EL (cell line): ENCODE data around the gene MB.

Source experiments
- DNase-seq: peaks from one replicate; pipeline ENCODE4 v3.0.0-alpha.2; 2016

The MB gene

DNA sequence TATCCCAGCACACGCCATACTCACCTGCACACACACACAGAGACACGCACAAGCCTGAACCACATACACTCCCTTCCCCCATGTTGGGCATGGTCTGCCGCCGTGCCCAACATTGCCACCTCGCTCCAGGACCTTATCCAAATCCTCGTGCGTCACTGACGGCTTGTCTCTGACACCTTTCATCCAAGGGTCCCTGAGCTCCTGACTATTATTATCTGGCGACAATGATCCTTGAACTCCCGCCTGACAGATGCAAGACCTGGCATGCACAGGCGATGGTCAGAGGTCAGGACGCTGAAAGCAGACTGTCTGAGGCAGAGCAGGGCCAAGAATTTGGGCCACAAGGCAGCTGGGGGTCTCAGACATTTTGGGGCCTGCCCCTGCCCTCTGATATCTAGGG, 4.2 kb downstream of the MB start:
- no peak for DNase-seq

DNA sequence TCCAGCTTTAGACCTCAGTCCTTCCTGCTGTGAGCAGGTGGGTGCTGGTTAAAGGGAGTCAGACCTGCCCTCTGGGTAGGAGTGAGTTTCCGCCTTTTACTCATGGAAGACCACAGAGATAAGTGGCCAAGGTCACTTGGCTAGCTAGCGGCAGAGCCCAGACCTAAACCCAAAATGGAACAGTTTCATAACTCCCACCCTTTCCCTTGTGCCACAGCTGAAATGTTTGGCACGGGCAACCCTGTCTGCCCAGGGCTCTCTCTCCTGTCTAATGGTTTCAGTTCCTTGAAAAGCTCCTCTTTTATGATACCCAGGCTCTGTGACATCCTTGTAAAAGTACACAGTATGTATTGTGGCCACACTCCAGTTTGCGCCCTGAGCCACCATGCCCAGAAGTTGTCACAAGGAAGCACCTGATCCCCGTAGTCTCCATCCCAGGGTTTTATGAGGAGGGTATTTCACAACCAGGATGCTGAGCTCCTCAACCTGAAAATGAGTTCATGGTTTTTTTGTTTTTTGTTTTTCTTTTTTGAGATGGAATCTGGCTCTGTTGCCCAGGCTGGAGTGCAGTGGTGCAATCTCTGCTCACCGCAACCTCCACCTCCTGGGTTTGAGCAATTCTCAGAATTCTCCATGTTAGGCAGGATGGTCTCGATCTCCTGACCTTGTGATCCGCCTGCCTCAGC, 5.1 kb downstream of the MB start:
- no peak for DNase-seq

DNA sequence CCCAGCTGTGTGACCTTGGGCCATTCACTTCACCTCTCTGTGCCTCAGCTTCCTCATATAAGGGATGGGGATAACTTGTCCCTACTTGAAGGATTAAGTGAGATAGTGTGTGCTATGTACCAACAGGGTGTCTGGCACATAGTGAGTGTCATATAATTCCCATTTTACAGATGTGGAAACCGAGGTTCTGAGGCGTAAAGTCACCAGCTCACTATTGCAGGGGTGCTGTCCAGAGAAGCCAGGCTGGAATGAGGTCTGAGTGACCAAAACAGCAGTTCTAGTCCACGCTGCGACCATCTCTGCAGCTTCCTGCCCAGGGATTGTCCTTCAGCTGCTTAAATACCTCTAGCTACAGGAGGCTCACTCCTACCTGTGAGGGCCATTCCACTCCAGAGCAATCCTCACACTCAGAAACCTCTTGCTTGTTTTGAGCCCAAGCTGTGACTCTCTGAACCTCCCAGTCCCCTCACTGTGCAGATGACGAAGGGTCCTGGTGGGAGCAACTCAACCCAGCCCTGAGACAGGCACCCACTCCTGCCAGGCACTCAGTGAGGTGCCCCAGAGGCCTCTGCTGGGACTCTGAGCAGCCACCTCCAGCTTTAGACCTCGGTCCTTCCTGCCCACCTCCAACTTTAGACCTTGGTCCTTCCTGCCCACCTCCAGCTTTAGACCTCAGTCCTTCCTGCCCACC, 5.8 kb downstream of the MB start:
- no peak for DNase-seq

DNA sequence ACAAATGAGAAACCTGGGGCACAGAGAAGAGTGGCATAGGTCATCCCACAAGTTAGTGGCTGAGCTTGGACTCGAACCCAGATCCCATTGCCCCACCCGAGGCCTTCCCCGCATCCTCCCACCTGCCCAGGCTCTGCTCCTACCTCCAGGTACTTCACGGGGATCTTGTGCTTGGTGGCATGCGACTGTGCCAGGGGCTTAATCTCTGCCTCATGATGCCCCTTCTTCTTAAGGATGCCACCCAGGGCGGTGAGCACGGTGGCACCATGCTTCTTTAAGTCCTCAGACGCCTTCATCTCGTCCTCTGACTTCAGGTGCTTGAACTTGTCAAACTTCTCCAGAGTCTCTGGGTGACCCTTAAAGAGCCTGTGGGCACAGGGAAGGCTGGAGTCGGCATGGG, 6.4 kb downstream of the MB start:
- no peak for DNase-seq

DNA sequence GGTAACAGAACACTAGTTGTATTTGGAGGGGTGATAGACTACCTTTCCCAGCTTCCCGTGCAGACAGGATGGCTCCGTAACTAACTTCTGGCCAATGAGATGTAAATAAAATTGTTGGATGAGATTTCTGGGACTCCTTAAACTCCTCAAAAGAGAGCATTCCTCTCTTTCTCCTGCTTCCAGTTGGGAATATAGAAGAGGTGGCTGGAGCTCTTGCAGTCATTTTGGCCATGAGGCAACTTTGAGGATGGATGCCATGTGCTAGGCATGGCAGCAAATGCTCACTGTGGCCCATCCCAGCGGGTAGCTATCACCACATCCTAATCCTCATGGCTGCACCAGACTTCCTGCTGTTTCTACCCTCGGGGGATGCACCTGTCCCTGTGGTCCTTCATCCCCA, 7.4 kb downstream of the MB start:
- DNase-seq, result no peak

DNA sequence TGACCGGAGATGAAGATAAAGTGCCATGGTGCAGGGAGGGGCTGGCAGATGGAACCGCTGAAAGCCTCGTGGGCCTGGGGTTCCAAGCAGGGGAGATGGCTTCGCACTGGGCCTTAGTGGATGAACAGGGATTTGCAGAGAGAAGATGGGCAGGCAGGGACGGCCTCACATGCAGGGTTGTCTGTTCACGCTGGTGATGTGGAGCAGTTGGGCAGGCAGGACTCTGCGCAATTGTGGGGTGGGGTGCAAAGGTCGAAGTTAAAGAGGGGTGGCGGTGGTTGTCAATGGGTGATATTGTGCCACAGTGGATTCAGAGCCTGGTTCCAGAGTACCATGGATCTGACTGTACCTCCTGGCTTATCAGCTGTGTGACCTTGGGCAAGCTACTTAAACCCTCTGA, 7.9 kb downstream of the MB start:
- DNase-seq, result no peak

DNA sequence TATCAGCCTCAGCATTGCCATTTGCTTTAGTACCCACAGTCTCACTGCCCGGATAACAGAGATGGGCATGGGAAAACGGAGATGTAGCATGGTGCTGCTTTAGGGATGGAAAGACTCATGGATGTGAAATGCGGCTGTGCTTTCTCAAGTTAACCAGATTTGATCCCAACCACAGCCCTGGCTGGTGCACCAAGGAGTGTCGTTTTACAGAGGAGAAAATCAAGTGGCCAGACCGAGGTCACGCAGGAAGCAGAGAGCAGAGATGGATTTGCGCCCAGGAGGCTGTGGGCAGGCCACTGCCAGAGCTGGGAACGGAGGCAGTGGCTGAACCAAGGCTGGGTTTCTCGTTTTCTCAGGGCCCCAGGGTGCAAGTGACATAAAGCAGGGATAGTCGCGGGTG, 9.0 kb downstream of the MB start:
- DNase-seq, result no peak

DNA sequence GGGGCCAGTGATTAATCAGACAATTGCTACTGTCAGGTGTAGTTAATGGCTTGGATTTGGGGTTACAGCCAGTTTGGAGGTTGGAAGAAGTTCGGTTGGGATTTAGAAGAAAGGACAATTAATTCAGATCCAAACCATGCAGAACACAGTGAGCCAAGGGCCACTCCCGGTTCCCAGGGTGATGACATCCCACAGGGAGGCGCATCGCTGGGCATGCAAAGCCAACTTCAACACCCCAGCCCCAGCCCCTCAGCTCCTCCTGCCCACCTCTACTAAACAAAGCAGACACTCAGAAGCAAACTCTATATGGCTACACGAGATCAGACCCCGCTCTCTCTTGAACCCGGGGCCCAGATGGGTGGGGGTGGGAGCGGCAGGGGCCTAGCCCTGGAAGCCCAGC, 10.2 kb downstream of the MB start:
- DNase-seq, result no peak

DNA sequence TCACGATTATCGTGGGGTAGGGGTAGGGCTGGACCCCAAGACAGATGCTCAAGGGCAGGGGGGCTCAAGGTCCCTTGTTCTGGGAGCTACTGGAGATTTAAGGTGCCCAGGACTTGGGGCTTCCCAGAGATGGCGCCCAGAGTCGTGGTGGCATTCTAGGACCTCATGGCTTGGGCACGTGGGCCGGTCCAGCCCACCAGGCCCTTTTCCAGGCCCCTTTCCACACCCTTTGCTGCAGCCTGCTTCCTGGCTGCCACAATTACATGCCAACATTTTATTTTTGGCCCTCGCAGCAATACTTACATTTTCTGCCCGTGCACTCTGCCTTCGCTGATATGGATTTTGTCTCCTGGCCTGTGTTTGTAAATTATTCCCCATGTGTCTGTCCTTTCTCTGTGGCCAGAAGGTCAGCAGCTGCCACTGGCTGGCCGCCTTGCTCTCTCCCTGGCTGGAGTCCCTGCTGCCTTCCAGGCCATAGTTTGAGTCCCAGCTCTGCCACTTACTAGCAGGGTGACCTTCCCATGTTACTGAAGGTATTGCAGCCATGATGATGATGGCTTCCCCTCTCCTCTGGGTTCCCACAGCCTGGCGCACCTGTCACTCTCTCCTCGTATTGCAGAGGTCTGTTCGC, 11.2 kb downstream of the MB start:
- DNase-seq, result no peak

DNA sequence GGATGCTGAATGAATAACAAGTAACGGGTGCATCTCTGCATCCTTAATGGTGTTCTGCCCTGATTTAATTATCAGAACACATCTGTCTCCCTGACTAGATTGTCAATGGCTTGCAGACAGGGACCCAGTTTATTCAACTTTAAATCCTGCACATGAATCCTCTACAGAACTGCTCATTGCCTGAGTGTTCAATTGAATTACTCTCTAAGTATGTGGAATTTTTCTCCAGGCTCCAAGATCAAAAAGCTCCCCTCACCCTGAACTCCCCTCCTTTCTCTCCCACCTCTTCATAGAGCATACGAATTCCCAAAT, 11.8 kb downstream of the MB start:
- no peak for DNase-seq

DNA sequence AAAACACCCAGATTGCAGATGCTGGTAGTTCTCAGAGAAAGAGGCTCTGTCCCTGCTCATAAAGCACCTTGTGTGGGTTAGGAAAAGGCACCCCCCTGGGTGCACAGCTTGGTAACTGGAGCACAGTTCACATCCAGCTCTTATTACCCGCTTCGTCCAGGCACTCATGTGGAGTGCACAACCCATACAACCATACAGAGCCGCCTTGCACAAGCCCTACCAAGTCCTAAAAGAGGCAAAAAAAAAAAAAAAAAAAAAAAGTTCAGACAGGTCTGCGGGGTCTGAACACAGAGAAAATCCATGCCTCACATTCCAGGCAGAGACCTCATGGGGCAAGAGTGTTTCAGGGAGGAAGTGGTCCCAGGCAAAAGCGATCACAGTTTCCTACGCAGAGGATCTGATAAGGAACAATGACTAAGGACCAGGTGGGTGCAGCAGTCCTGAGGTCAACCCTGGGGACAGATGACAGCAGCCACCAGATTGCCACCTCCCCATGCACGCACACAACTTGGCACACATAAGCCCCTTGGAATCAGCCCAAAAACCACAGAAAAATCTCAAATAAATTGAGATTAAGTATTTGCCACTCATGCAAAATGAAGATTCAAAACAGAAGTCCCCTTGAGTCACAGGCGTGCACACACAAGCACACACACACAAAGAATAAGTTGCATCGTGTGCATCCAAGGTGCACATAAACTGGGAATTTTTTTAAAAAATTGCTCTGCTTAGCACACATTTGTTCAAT, 12.3 kb downstream of the MB start:
- peak; percentile 53 for DNase-seq

DNA sequence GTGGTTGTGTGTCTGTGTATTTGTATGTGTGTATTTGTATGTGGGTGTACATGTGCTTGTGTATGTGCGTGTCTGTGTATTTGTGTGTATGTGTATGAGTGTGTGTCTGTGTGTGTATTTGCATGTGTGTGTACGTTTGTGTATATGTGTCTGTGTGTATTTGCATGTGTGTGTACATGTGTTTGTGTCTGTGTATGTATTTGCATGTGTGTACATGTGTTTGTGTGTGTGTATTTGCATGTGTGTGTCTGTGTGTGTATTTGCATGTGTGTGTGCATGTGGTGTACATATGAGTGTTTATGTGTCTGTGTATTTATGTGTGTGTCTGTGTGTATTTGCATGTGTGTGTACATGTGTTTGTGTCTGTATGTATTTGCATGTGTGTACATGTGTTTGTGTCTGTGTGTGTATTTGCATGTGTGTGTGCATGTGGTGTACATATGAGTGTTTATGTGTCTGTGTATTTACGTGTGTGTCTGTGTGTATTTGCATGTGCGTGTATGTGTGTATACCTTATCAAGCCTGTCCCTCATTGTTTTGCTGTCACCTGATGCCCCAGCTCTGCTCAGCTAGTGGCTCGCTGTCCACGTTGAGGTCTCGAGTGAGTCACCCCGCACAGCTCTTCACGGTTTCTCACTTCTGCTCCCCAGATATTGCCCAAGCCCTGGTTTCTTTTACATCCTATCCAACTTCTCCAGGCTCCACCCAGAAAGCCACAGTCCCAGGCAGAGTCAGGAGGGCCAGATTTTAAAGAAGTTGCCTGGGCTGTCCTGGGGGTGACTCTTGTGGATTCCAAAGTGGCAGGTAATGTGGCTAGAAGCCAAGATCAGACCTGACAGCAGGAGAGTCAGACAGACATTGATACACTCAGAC, 15.2 kb downstream of the MB start:
- DNase-seq, result peak; percentile 79

DNA sequence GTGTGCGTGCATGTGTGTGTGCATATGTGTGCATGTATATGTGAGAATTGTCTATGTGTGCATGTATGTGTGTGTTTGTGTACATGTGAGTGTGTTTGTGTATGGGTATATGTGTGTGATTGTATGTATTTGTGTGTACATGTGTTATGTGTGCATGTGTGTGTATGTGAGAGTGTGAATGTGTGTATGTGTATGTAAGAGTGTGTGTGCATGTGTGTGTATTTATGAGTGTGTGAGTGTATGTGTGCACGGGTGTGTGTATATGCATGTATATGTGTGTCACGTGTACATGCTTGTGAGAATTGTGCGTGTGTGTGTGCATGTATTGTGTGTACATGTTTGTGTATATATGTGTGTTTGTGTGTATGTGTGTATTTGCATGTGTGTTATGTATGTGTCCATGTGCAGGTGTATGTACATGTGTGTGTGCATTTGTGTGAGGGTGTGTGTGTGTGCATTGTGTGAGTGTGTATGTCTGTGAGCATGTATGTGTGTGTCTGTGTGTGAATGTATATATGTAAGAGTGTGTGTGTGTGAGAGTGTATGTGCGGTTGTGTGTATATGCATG, 16.0 kb downstream of the MB start:
- no peak for DNase-seq

DNA sequence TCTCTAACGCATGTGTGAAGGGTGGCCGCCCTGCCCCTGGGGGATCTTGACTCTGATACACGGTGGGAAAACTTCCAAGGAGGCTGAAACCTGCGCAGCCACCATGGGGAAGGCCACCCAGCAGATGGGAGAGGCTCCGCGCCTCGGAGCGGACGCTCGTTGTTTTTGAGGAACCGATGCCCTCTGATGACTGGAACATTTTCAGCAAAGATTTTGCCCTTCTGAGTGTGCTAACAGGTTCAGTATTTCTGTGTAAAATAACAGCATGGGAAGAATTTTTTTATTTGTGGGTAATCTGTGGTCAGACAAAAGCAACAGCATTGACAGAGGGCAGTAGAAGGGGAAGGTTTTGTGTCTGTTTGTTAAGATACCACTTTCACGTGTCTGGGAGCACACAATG, 16.7 kb downstream of the MB start:
- DNase-seq, result no peak

DNA sequence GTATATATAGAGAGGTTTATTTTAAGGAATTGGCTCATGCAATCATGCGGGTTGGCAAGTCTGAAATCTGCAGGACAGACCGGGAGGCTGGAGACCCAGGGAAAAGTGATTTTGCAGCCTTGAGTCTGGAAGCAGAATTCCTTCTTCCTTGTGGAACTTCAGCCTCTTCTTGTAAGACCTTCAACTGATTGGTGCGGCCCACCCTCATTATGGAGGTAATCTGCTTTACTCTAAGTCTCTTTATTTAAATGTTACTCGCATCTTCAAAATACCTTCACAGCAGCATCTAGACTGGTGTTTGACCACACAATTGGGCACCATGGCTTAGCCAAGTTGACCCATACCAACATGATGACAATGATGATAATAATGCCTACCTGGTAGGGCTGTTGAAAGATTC, 17.8 kb downstream of the MB start:
- no peak for DNase-seq

DNA sequence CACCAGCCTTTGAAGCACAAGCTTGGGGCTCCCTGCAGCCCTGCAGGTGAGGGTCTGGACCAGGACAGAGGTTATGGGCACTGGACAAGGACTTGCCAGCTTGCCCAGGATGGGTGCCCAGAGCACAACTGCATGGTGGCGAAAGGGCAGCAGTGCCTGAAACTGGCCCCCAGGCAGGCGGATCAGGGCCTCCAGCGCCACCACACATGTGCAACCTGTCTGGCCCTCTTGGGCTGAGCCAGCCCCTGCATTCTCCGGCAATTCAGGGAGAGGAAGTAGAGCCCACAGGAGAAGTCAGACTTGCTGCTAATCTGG, 18.8 kb downstream of the MB start:
- DNase-seq, result no peak

DNA sequence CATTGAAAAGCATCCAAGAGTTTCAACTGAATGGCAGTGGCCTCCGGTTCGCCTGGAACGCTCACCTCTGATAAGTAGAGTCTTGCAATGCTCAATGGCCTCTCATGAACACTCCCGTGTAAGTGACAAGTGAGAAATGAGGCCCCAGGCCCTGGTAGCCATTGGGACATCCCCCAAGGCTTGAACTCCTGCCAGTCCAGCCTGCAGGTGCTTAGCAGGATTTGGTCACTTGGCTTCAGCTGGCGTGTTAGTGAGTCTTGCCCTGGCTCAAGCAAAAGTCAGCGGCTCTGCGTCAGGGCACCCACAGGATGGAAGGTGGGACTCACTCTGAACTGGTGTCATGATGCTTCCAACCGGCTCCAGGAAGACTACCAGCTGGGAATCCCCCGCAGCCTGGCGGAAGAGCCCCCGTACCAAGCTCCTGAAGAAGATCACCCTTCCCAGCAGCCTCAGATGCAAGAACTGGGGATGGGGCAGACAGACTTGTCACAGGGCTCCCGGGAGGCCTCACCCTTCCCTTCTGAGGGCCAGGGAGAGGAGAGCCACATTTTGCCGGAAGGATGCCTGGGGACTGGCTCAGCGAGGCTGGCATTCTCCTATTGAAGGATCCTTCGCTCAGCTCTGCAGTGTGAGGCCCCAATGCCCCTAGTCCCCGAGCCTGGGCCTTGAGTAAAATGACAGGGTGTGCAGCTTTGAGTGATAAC, 19.3 kb downstream of the MB start:
- DNase-seq, result no peak

DNA sequence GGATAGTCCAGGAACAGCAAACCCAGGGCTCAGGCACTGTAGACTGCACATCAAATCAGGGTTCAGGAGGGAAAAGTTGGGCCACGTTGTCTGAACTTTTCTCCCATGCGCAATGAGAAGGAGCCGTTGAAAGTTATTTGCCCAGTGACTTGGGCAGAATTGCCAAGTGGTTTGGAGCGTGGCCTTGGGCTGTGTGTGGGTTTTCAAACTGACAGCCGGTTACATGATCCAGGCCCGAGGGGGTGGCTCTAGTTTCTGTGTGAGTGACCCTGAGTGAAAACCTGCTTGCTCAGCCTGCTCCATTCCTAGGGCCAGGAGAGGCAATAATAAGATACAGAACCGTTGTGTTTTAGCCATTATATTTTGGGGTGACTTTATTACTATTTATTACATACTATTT, 20.3 kb downstream of the MB start:
- no peak for DNase-seq

DNA sequence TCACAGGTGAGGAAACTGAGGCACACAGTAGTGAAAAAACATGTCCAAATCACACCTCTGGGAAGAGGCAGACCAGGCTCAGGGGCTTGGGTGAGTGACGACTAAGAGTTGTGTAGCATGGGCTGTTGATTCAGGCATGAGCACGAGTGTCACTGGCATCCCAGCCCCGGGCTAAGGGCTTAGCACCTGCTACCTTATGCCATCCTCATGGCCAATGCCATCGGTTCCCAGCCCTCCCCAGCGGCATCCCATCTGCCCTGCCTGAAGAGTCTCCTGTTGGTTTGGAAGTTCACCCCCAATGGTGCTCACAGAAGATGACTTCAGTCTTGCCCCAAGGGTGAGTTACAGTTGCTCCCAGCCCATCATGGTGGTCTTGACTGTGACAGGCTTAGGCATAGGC, 22.4 kb downstream of the MB start:
- DNase-seq, result no peak

DNA sequence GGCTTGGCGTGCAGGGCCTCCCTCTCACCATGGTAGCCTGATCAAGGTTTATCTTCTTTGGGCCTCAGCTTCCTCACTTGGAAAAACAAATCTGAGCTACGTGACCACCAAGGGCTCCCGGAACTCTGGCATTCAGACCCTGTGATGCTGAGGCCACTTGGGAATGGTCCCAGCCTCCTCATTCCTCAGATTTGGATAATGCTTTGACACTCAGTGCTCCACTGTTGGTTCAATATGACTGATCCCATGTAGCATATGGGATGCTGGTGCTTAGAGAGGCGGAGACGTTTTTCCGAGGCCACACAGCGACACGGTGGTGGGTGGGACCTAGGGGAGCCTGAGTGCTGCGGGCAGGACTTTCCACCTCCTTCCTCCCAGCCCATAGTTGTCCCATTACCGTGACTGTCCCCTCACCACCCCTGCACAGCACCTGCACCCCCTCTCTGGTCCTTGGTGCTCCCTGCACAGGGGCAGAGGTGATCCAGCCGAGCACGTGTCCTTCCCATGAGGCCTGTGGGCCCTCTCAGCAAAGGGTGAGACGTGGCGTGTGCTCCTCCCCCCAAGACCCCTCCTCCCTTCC, 23.1 kb downstream of the MB start:
- no peak for DNase-seq

DNA sequence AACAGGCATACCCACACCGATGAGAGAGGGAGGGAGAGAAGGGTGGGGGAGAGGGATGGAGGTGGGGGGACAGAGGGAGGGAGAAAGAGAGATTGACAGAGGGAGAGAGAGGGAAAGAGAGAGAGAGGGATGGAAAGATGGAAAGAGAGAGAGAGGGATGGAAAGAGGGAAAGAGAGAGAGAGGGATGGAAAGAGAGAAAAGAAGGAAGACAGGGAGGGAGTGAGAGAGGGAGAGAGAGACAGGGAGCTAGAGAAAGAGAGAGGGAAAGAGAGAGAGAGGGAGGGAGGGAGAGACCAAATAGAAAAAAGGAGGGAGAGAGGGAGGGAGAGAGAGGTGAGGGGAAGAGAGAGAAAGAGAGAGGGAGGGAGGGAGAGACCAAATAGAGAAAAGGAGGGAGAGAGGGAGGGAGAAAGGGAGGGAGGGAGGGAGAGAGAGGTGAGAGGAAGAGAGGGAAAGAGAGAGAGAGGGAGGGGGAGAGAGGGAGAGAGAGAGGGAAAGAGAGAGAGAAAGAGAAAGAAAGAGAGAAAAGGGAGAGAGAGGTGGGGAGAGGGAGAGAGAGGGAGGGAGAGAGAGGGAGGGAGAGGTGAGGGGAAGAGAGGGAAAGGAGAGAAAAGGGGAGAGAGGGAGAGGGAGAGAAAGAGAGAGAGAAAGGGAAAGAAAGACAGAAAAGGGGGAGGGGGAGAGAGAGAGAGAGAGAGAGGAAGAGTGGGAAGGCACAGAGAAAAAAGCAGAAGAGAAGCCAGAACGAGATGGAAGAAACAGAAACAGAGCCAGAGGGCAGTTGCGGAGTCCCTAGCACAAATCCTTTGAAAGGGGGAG, 23.8 kb downstream of the MB start:
- DNase-seq, result no peak
